HEK293 (cell line): ENCODE measurements around the gene MRPL18.

ENCODE experiments used
- CTCF ChIA-PET: fragments of 350-600 bp; formaldehyde crosslinking; extraction: SDS; loops from one replicate; lab custom pipeline; 2021; ENCODE audit warnings: antibody characterized with exemption; lab: Yijun Ruan, JAX
- POLR2A ChIA-PET: fragments of 300-600 bp; formaldehyde crosslinking; extraction: SDS; loops from one replicate; lab custom pipeline; 2020; ENCODE audit warnings: antibody characterized with exemption, inconsistent platforms; lab: Yijun Ruan, JAX
- H3K27ac ChIP-seq: fragments of 200-500 bp; sonication (Bioruptor generic); 2 replicates; pipeline ENCODE4 v1.5.1; 2014; ENCODE audit warnings: low read depth, low read length, control low read depth, inconsistent platforms; ENCODE audit errors: extremely low read depth
- H3K36me3 ChIP-seq, 2 experiments: fragments of 200-500 bp in 1 of 2; sonication (Bioruptor generic) in 1 of 2; 1 replicate in 1 of 2; 2 replicates in 1 of 2; pipeline ENCODE4 v1.5.1; 2014 to 2017; ENCODE audit warnings: inconsistent platforms in 2 of 2, low read length in 2 of 2; ENCODE audit not compliant: control insufficient read depth in 2 of 2, insufficient read depth in 1 of 2
- H3K4me1 ChIP-seq: fragments of 200-500 bp; sonication (Bioruptor generic); 2 replicates; pipeline ENCODE4 v1.5.1; 2014; ENCODE audit warnings: mild to moderate bottlenecking, low read length, inconsistent platforms; ENCODE audit not compliant: control insufficient read depth, insufficient read depth
- H3K4me3 ChIP-seq: 2 replicates; pipeline ENCODE4 v1.5.1; 2011; ENCODE audit warnings: low read depth, mild to moderate bottlenecking, control low read depth, low read length, moderate library complexity
- H3K9me3 ChIP-seq: fragments of 200-500 bp; sonication (Bioruptor generic); 2 replicates; pipeline ENCODE4 v1.5.1; 2014; ENCODE audit warnings: low read depth, low read length, inconsistent platforms; ENCODE audit not compliant: control insufficient read depth, insufficient read depth
- ATF2 ChIP-seq: fragments of 450-650 bp; formaldehyde crosslinking; IDR thresholded peaks from 2 replicates; pipeline ENCODE4 v1.5.1; 2016; ENCODE audit warnings: missing biosample characterization, missing genetic modification characterization, low read depth
- GLIS2 ChIP-seq: fragments of 450-650 bp; formaldehyde crosslinking; IDR thresholded peaks from 2 replicates; pipeline ENCODE4 v1.5.1; 2016; ENCODE audit warnings: missing biosample characterization, missing genetic modification characterization
- PRDM4 ChIP-seq: fragments of 450-650 bp; formaldehyde crosslinking; IDR thresholded peaks from 2 replicates; pipeline ENCODE4 v1.5.1; 2017; ENCODE audit warnings: missing biosample characterization, missing genetic modification characterization
- SCRT1 ChIP-seq: fragments of 450-650 bp; formaldehyde crosslinking; IDR thresholded peaks from 2 replicates; pipeline ENCODE4 v1.5.1; 2016; ENCODE audit warnings: missing biosample characterization, missing genetic modification characterization, borderline replicate concordance
- SETDB1 ChIP-seq: IDR thresholded peaks from one replicate; pipeline ENCODE4 v1.6.1; 2017; ENCODE audit warnings: mild to moderate bottlenecking, low read length, moderate library complexity, mixed read lengths; ENCODE audit not compliant: insufficient read length
- ZFP37 ChIP-seq: fragments of 450-650 bp; formaldehyde crosslinking; IDR thresholded peaks from 2 replicates; pipeline ENCODE4 v1.5.1; 2016; ENCODE audit warnings: missing biosample characterization, missing genetic modification characterization
- ZFP41 ChIP-seq: fragments of 450-650 bp; formaldehyde crosslinking; IDR thresholded peaks from 2 replicates; pipeline ENCODE4 v1.5.1; 2016; ENCODE audit warnings: missing biosample characterization, missing genetic modification characterization, borderline replicate concordance
- ZNF112 ChIP-seq: fragments of 450-650 bp; formaldehyde crosslinking; IDR thresholded peaks from 2 replicates; pipeline ENCODE4 v1.5.0; 2017; ENCODE audit warnings: missing biosample characterization, missing genetic modification characterization
- ZNF133 ChIP-seq: fragments of 450-650 bp; formaldehyde crosslinking; IDR thresholded peaks from 2 replicates; pipeline ENCODE4 v1.5.1; 2016; ENCODE audit warnings: missing biosample characterization, missing genetic modification characterization
- ZNF146 ChIP-seq: fragments of 450-650 bp; formaldehyde crosslinking; IDR thresholded peaks from 2 replicates; pipeline ENCODE4 v1.5.1; 2016; ENCODE audit warnings: missing biosample characterization, missing genetic modification characterization
- ZNF155 ChIP-seq: fragments of 450-650 bp; formaldehyde crosslinking; IDR thresholded peaks from 2 replicates; pipeline ENCODE4 v1.5.1; 2016; ENCODE audit warnings: missing biosample characterization, missing genetic modification characterization
- ZNF16 ChIP-seq: fragments of 450-650 bp; formaldehyde crosslinking; IDR thresholded peaks from 2 replicates; pipeline ENCODE4 v1.5.1; 2016; ENCODE audit warnings: low read depth, missing biosample characterization, missing genetic modification characterization
- ZNF24 ChIP-seq: fragments of 450-650 bp; formaldehyde crosslinking; IDR thresholded peaks from 2 replicates; pipeline ENCODE4 v1.5.1; 2016; ENCODE audit warnings: missing biosample characterization, missing genetic modification characterization
- ZNF292 ChIP-seq: fragments of 450-650 bp; formaldehyde crosslinking; IDR thresholded peaks from 2 replicates; pipeline ENCODE4 v1.5.1; 2016; ENCODE audit warnings: low read depth, missing biosample characterization, missing genetic modification characterization, borderline replicate concordance
- ZNF426 ChIP-seq: fragments of 450-650 bp; formaldehyde crosslinking; IDR thresholded peaks from 2 replicates; pipeline ENCODE4 v1.5.1; 2017; ENCODE audit warnings: missing biosample characterization, missing genetic modification characterization, mild to moderate bottlenecking, inconsistent platforms, moderate library complexity
- ZNF48 ChIP-seq: fragments of 450-650 bp; formaldehyde crosslinking; IDR thresholded peaks from 2 replicates; pipeline ENCODE4 v1.5.1; 2016; ENCODE audit warnings: missing biosample characterization, missing genetic modification characterization
- ZNF513 ChIP-seq: fragments of 450-650 bp; IDR thresholded peaks from 2 replicates; pipeline ENCODE4 v1.5.1; 2018; ENCODE audit warnings: missing biosample characterization, missing genetic modification characterization
- ZNF600 ChIP-seq: fragments of 450-650 bp; formaldehyde crosslinking; IDR thresholded peaks from 2 replicates; pipeline ENCODE4 v1.5.1; 2016; ENCODE audit warnings: missing biosample characterization, missing genetic modification characterization
- ZNF677 ChIP-seq: fragments of 450-650 bp; IDR thresholded peaks from 2 replicates; pipeline ENCODE4 v1.5.0; 2018; ENCODE audit warnings: missing biosample characterization, mild to moderate bottlenecking, missing genetic modification characterization, moderate library complexity
- ZSCAN16 ChIP-seq: fragments of 450-650 bp; formaldehyde crosslinking; IDR thresholded peaks from 2 replicates; pipeline ENCODE4 v1.5.1; 2016; ENCODE audit warnings: missing biosample characterization, missing genetic modification characterization
- TF ChIP-seq, protein P1 (sequence below): sonication (generic); formaldehyde crosslinking; IDR thresholded peaks from 2 replicates; pipeline ENCODE4 v1.8.1; 2022; ENCODE audit warnings: mild to moderate bottlenecking, moderate library complexity, missing genetic modification reagents
- TF ChIP-seq, protein P2 (sequence below): fragments of 450-650 bp; formaldehyde crosslinking; IDR thresholded peaks from 2 replicates; pipeline ENCODE4 v1.5.1; 2016; ENCODE audit warnings: missing biosample characterization, missing genetic modification characterization

Gene MRPL18

GRCh38 chr6:159837511-159837910 lies 47.2 kb downstream of the MRPL18 start (continued):
- TF ChIP-seq, protein P1, sequence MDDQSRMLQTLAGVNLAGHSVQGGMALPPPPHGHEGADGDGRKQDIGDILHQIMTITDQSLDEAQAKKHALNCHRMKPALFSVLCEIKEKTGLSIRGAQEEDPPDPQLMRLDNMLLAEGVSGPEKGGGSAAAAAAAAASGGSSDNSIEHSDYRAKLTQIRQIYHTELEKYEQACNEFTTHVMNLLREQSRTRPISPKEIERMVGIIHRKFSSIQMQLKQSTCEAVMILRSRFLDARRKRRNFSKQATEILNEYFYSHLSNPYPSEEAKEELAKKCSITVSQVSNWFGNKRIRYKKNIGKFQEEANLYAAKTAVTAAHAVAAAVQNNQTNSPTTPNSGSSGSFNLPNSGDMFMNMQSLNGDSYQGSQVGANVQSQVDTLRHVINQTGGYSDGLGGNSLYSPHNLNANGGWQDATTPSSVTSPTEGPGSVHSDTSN: no peak
- TF ChIP-seq ZNF426 (no peak), ZNF677 (tag by site-specific recombination) (no peak), SETDB1 (no peak), ZNF112 (tag by site-specific recombination) (no peak), ZNF16 (tag by site-specific recombination) (no peak), ZNF292 (no peak), ZNF513 (tag by site-specific recombination) (no peak)
- TF ChIP-seq, protein P2, sequence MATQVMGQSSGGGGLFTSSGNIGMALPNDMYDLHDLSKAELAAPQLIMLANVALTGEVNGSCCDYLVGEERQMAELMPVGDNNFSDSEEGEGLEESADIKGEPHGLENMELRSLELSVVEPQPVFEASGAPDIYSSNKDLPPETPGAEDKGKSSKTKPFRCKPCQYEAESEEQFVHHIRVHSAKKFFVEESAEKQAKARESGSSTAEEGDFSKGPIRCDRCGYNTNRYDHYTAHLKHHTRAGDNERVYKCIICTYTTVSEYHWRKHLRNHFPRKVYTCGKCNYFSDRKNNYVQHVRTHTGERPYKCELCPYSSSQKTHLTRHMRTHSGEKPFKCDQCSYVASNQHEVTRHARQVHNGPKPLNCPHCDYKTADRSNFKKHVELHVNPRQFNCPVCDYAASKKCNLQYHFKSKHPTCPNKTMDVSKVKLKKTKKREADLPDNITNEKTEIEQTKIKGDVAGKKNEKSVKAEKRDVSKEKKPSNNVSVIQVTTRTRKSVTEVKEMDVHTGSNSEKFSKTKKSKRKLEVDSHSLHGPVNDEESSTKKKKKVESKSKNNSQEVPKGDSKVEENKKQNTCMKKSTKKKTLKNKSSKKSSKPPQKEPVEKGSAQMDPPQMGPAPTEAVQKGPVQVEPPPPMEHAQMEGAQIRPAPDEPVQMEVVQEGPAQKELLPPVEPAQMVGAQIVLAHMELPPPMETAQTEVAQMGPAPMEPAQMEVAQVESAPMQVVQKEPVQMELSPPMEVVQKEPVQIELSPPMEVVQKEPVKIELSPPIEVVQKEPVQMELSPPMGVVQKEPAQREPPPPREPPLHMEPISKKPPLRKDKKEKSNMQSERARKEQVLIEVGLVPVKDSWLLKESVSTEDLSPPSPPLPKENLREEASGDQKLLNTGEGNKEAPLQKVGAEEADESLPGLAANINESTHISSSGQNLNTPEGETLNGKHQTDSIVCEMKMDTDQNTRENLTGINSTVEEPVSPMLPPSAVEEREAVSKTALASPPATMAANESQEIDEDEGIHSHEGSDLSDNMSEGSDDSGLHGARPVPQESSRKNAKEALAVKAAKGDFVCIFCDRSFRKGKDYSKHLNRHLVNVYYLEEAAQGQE (tag by site-specific recombination): no peak

- TF ChIP-seq ZNF155 (tag by site-specific recombination) (no peak), ZFP41 (no peak), ZNF24 (tag by site-specific recombination) (no peak), ZSCAN16 (tag by site-specific recombination) (no peak), ZNF133 (tag by site-specific recombination) (no peak), SCRT1 (tag by site-specific recombination) (no peak), ZNF48 (tag by site-specific recombination) (no peak), PRDM4 (tag by site-specific recombination) (no peak), GLIS2 (tag by site-specific recombination) (no peak), ZNF112 (tag by site-specific recombination) (no peak), ZNF600 (tag by site-specific recombination) (no peak), ATF2 (no peak), ZFP37 (tag by site-specific recombination) (no peak), ZNF146 (no peak)
- POLR2A ChIA-PET: no interaction called here
- H3K27ac ChIP-seq: no peak overlapping the region
- H3K4me3 ChIP-seq: no peak overlapping the region
- no peaks in the 10 kb centered on the region for H3K4me1 ChIP-seq
- no peaks in the 10 kb centered on the region for H3K9me3 ChIP-seq
- no peaks in the 10 kb centered on the region for H3K36me3 ChIP-seq
- CTCF ChIA-PET: interaction anchor here (0.9 kb wide), 1 partner anchor 25 kb away, joined by 3 read pairs; no protein-coding TSS in a partner anchor
Observed at GRCh38 chr6:159838020-159838744, 47.9 kb downstream of the MRPL18 start.
